Thyroid gland (tissue), 4 donors: ENCODE results near the gene ZNF76.

Experiments
- POLR2A ChIP-seq, 2 donors: fragments of 450-650 bp; IDR thresholded peaks; one replicate each; pipeline ENCODE4 v1.6.1; 2017; ENCODE audit warnings: antibody characterized with exemption in 2 of 2, mild to moderate bottlenecking in 2 of 2, moderate library complexity in 1 of 2
- TF ChIP-seq, protein P1 (sequence below), 6 experiments: fragments of 200-600 bp in 3 of 6; fragments of 450-650 bp in 3 of 6; sonication (generic) in 3 of 6; IDR thresholded peaks; one replicate each; pipeline ENCODE4 v1.5.1; 2016 to 2019; ENCODE audit warnings: antibody characterized with exemption in 6 of 6, mild to moderate bottlenecking in 2 of 6, inconsistent platforms in 1 of 6, moderate library complexity in 1 of 6

DNA sequence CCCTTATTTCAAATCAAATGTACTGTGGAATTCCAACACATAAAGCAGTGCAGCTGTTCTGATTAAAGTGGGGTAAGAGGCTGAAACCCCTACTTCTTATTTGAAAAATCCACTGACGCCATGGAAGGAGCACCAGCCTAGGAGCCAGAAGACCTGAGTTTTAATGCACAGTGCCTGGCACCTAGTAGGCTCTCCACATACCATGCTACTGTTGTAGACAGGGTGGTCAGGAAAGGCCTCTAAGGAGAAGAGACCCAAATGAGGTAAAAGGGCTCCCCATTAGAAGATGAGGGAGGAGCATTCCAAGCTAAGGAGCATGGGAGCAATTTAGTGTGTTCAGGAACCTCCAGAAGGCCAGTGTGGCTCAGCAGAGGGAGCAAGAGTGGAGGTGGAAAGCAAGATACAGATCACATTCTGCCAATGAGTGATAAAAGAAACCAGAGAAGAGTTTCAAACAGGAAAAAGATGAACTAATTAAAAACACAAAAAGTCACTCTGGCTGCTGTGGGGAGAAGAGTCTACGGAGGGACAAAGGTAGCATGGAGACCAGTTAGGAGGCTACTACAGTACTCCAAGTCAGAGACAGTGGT, 11.8 kb upstream of the ZNF76 start:
- TF ChIP-seq, protein P1, sequence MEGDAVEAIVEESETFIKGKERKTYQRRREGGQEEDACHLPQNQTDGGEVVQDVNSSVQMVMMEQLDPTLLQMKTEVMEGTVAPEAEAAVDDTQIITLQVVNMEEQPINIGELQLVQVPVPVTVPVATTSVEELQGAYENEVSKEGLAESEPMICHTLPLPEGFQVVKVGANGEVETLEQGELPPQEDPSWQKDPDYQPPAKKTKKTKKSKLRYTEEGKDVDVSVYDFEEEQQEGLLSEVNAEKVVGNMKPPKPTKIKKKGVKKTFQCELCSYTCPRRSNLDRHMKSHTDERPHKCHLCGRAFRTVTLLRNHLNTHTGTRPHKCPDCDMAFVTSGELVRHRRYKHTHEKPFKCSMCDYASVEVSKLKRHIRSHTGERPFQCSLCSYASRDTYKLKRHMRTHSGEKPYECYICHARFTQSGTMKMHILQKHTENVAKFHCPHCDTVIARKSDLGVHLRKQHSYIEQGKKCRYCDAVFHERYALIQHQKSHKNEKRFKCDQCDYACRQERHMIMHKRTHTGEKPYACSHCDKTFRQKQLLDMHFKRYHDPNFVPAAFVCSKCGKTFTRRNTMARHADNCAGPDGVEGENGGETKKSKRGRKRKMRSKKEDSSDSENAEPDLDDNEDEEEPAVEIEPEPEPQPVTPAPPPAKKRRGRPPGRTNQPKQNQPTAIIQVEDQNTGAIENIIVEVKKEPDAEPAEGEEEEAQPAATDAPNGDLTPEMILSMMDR (IDR thresholded peaks at IDR 0.05), result no peak
- no peak for TF ChIP-seq POLR2A (IDR thresholded peaks at IDR 0.05)
